GM18499 (cell line): Measurements from ENCODE around the gene DENND5A.
"Not testable (repeated sequence)": the region's sequence is repeated elsewhere in the genome, so short reads cannot be mapped to it uniquely, and the experiment has no call there.

Experiments used
- ATAC-seq: cut with Tn5 transposase; IDR thresholded peaks from one replicate; pipeline ENCODE4 v1.9.1; 2021; ENCODE audit warnings: moderate number of reproducible peaks; ENCODE audit not compliant: insufficient read depth, unreplicated experiment

The DENND5A gene

GRCh38 chr11:9109858-9110731 is 155.1 kb downstream of the DENND5A start:
- ATAC-seq, result no peak

DNA sequence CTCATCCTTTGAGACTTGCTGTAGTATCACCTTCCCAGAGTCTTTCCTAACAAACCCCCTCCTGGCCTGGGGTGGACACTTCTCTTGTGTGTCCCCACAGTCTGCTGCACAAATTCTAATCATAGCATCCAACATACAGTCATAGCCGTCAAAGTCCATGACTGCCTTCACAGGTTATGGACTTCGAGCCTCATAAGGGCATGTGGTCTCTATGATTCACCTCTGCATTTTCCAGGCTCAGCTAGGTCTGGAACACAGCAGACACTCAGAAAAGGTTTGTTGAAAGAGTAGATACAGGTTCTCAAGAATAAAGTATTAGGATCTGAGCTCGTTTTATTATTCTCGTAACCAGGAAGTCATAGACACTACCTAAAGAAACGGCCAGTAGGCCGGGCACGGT is 160.6 kb downstream of the DENND5A start:
- no peak for ATAC-seq

GRCh38 chr11:9103542-9104276 is 161.4 kb downstream of the DENND5A start:
- no peak for ATAC-seq

GRCh38 chr11:9099617-9100016 is 165.5 kb downstream of the DENND5A start:
- no peak for ATAC-seq

DNA sequence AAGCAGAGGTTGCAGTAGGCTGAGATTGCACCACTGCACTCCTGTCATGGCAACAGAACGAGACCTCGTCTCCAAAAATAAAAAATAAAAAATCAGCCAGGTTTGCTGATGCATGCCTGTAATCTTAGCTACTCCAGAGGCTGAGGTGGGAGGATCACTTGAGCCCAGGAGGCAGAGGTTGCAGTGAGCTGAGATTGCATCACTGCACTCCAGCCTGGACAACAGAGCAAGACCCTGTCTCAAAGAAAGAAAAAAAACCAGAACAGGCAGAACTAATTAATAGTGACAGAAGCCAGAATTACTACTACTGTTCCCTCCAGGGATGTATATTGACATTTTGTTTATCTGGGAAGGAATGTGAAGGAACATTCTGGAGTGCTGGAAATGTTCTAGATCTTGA is 166.7 kb downstream of the DENND5A start:
- ATAC-seq, result not testable (repeated sequence)

DNA sequence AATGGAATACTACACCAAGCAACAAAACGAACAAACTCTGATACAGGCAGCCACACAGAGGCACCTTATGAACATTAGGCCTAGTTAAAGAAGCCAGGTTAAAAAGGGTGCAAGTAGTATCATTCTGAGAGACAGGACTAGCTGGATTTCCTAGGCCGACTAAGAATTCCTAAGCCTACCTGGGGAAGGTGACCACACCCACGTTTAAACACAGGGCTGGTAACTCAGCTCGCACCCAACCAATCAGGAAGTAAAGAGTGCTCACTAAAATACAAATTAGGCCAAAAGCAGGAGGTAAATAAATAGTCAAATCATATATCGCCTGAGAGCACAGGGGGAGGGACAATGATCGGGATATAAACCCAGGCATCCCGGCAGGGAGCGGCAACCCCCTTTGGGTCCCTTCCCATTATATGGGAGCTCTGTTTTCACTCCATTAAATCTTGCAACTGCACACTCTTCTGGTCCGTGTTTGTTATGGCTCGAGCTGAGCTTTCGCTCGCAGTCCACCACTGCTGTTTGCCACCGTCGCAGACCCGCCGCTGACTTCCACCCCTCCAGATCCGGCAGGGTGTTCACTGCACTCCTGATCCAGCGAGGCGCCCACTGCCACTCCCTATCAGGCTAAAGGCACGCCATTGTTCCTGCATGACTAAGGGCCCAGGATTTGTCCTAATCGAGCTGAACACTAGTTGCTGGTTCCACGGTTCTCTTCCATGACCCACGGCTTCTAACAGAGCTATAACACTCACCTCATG is 167.8 kb downstream of the DENND5A start:
- not testable (repeated sequence) for ATAC-seq

- no peak for ATAC-seq
These were observed 168.7 kb downstream of the DENND5A start for GRCh38 chr11:9096427-9096826.

DNA sequence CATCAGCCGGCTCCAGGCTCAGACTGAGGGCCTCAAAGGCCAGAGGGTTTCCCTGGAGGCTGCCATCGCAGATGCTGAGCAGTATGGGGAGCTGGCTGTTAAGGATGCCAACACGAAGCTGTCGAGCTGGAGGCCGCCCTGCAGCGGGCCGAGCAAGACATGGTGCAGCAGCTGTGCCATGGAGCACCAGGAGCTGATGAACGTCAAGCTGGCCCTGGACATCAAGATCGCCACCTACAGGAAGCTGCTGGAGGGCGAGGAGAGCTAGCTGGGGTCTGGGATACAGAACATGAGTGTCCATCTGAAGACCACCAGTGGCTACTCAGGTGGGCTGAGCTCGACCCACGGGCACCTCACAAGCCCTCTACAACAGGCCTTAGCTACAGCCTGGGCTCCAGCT is 169.7 kb downstream of the DENND5A start:
- no peak for ATAC-seq

DNA sequence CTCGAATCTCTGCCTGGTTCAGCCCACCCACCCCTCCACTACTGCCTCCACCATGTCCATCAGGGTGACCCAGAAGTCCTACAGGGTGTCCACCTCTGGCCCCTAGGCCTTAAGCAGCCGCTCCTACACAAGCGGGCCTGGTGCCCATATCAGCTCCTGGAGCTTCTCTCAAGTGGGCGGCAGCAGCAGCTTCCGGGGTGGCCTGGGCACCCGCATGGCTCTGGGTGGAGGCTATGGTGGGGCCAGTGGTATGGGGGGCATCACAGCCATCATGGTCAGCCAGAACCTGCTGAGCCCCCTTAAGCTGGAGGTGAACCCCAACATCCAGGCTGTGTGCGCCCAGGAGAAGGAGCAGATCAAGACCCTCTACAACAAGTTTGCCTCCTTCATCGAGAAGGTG is 170.7 kb downstream of the DENND5A start:
- ATAC-seq, result no peak

DNA sequence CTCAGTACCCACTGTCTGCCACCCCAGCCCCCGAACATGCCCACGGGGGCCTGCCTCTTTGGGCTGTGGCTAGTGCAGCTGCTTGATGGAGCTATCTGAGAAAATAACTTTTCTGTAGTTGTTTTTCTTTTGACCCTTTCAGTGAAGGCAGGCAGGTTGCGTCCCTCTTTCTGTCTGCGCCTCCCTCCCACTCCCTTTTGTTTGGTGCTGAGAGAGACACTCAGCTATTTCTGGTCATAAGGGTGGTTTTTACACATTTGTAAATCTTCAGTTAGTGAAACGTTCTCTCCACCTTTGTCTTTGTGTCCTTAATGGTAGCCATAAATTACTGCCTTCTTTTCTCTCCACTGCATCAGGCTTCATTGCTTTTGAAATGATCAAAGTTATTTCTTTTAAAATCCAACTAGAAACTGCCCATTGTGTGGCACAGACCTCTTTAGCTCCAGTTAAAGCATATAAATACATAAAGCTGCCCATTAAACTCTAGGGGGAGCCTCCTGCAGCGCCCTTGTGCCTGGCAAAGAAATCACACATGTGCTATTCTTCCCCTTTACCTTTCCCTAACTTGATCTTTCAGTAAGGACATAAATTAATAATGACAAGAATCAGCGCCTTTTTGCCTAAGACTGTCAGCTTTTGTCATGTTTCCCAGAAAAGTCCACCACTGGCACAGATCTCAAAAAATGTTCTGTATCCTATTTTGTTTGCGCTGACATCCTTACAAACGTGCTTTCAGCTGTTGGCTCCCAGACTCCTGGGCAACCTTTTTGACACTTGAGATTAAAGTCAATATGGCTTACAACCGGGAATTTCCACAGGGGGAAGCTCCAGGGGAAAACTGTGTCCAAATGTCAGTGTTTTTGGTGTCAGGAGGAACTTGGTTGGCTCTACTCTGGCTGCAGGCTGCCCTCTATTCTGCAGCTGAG is 172.0 kb downstream of the DENND5A start:
- ATAC-seq, result no peak

- no peak for ATAC-seq
These were observed 173.1 kb downstream of the DENND5A start for GRCh38 chr11:9092072-9092471.

DNA sequence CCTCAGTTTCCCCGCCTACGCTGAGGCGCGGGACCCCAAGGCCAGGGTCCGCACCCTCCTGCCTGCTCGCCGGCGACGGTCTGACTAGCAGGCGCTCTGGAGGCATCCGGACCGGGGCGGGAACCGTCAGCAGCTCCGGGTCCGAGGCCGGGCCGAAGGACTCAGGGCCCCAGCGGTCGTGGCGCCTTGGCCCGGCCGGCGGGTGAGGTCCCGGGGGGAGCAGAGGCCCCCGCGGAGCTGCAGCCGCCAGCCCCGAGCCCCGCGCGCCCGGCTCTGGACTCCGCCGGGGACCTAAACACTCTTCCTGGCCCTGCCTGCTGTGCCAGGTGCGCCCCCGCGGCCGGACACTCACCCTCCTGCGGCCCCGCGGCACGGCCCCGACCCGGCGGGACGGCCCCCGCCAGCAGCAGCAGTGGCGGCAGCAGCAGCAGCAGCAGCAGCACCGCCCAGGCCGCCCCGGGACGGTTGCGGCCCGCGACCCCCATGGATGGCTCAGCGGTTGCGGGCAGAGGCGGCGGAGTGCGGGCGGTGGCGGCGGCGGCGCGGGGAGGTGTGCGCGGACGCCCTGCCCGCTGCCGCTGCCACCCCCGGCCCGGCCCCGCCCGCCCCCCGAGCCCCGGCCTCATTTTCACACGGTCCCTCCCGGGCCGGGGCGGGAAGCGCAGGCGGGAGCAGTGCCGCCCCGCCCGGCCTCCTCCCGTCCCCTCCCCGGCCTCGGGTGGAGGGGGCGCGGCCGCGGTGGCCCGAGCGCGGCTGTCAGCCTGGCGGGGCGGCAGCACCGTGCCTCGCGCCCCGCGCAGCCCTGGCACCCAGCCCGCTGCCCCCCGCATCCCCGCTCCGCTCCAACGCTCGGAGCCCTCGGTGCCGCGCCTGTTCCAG is 173.9 kb downstream of the DENND5A start, which contains the start of gene SCUBE2:
TSS of gene SCUBE2 (minus strand) at position 556 of the 879 bp plus-strand sequence. CDS start at position 485, 71 bp downstream.
- ATAC-seq, result no peak

GRCh38 chr11:9090488-9091043 is 174.6 kb downstream of the DENND5A start:
- no peak for ATAC-seq

- no peak for ATAC-seq
These were observed 175.5 kb downstream of the DENND5A start for GRCh38 chr11:9089636-9090035.

DNA sequence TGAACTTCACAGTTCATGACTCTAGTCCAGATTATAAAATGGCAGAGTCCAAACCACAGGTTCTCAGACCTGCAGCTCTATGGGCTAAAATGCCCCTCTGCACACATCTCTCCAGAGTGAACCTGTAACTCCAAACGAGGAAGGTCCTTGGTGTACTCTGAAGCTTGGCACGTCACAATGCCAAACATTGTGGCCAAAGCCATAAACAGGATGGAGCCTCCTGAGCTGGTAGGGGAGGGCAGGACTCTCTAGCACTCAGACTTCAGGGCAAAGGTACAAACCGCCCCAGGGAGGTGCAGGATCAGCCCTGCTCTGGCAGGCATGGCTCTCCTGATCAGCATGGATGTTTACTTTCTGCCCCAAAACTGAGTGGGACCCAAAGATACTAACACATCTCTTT is 176.1 kb downstream of the DENND5A start:
- no peak for ATAC-seq
